Vagina (tissue), 2 donors: ENCODE data around the gene CEBPA.

Source experiments
- CTCF ChIP-seq, 3 experiments: fragments of 450-650 bp in 2 of 3; fragments of 200-600 bp in 1 of 3; sonication (generic) in 1 of 3; IDR thresholded peaks; one replicate each; pipeline ENCODE4 v1.5.1; 2017 to 2019; ENCODE audit warnings: antibody characterized with exemption in 3 of 3, mild to moderate bottlenecking in 2 of 3, moderate library complexity in 2 of 3
- POLR2A ChIP-seq, 2 donors: fragments of 450-650 bp; IDR thresholded peaks; one replicate each; pipeline ENCODE4 v1.6.1; 2017; ENCODE audit warnings: antibody characterized with exemption in 2 of 2, mild to moderate bottlenecking in 2 of 2, moderate library complexity in 2 of 2
- POLR2AphosphoS5 ChIP-seq, 2 donors: sonication (generic); formaldehyde crosslinking; IDR thresholded peaks; one replicate each; pipeline ENCODE4 v1.9.0; 2017; ENCODE audit warnings: antibody characterized with exemption in 2 of 2, mild to moderate bottlenecking in 2 of 2, low read depth in 1 of 2; ENCODE audit not compliant: insufficient read depth in 1 of 2

GRCh38 chr19:33286899-33287298, 15.4 kb downstream of the CEBPA start:
- no peak for TF ChIP-seq CTCF (IDR thresholded peaks at IDR 0.05)
- TF ChIP-seq POLR2A (IDR thresholded peaks at IDR 0.05): no peak
- no peak for TF ChIP-seq POLR2AphosphoS5 (IDR thresholded peaks at IDR 0.05; ENCODE audit: insufficient read depth in 1 of 2, low read depth in 1 of 2)
